Glutamatergic neuron (in vitro differentiated cells): Measurements from ENCODE around the gene AMER2. TPM values are rescaled to one million over a fixed set of nuclear protein-coding genes. Genes with fewer than 3 reads are reported as not detected.

Experiments used
- DNase-seq: peaks from one replicate; pipeline ENCODE4 v3.0.0; 2022
- H3K27ac Mint-ChIP-seq: one replicate; pipeline ENCODE4 v1.8.0; 2020; ENCODE audit warnings: mild to moderate bottlenecking, mixed read lengths, inconsistent platforms; ENCODE audit not compliant: unreplicated experiment
- H3K27me3 Mint-ChIP-seq: one replicate; pipeline ENCODE4 v1.8.0; 2020; ENCODE audit warnings: mild to moderate bottlenecking, moderate library complexity, mixed read lengths, inconsistent platforms; ENCODE audit not compliant: unreplicated experiment
- H3K36me3 Mint-ChIP-seq: one replicate; pipeline ENCODE4 v1.8.0; 2020; ENCODE audit warnings: mild to moderate bottlenecking, mixed read lengths, inconsistent platforms; ENCODE audit not compliant: unreplicated experiment
- H3K4me1 Mint-ChIP-seq: one replicate; pipeline ENCODE4 v1.8.0; 2020; ENCODE audit warnings: mild to moderate bottlenecking, low read depth, mixed read lengths, inconsistent platforms; ENCODE audit not compliant: unreplicated experiment
- H3K4me3 Mint-ChIP-seq: one replicate; pipeline ENCODE4 v1.8.0; 2020; ENCODE audit warnings: mild to moderate bottlenecking, mixed read lengths, inconsistent platforms; ENCODE audit not compliant: unreplicated experiment
- H3K9me3 Mint-ChIP-seq: one replicate; pipeline ENCODE4 v1.8.0; 2020; ENCODE audit warnings: mild to moderate bottlenecking, moderate library complexity, mixed read lengths, inconsistent platforms; ENCODE audit not compliant: unreplicated experiment
- total RNA-seq: library from RNA; stranded (reverse); fragmentation: NEBNext Ultra II Directional; extraction: Animal tissue kit (Norgen Biotek cat#: 25700); gene quantifications from one replicate; pipeline ENCODE4 v1.2.1, GENCODE V29; 2021; ENCODE audit not compliant: unreplicated experiment
- TF ChIP-seq, protein P1 (sequence below): fragments of 200-600 bp; sonication (generic); IDR thresholded peaks from one replicate; pipeline ENCODE4 v1.5.0; 2021; ENCODE audit not compliant: partially characterized antibody, unreplicated experiment

The AMER2 gene
- total RNA-seq, 1 donor from 2014 or later: 1.5 TPM

GRCh38 chr13:25149711-25150110, 22.4 kb downstream of the AMER2 start:
- Mint-ChIP-seq H3K4me1 (no peaks in the 10 kb centered on the region), H3K4me3 (no peak overlapping the region), H3K9me3 (no peaks in the 10 kb centered on the region), H3K36me3 (peaks cover 5% of the 10 kb centered on the region), H3K27ac (no peak overlapping the region), H3K27me3 (no peaks in the 10 kb centered on the region)
- DNase-seq: no peak
- TF ChIP-seq, protein P1, sequence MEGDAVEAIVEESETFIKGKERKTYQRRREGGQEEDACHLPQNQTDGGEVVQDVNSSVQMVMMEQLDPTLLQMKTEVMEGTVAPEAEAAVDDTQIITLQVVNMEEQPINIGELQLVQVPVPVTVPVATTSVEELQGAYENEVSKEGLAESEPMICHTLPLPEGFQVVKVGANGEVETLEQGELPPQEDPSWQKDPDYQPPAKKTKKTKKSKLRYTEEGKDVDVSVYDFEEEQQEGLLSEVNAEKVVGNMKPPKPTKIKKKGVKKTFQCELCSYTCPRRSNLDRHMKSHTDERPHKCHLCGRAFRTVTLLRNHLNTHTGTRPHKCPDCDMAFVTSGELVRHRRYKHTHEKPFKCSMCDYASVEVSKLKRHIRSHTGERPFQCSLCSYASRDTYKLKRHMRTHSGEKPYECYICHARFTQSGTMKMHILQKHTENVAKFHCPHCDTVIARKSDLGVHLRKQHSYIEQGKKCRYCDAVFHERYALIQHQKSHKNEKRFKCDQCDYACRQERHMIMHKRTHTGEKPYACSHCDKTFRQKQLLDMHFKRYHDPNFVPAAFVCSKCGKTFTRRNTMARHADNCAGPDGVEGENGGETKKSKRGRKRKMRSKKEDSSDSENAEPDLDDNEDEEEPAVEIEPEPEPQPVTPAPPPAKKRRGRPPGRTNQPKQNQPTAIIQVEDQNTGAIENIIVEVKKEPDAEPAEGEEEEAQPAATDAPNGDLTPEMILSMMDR: no peak

GRCh38 chr13:25148402-25148771, 23.7 kb downstream of the AMER2 start:
- TF ChIP-seq, protein P1: no peak
- Mint-ChIP-seq H3K36me3 (peaks cover 5% of the 10 kb centered on the region), H3K27me3 (no peaks in the 10 kb centered on the region), H3K9me3 (no peaks in the 10 kb centered on the region), H3K27ac (no peak overlapping the region), H3K4me3 (no peak overlapping the region), H3K4me1 (no peaks in the 10 kb centered on the region)
- no peak for DNase-seq

DNA sequence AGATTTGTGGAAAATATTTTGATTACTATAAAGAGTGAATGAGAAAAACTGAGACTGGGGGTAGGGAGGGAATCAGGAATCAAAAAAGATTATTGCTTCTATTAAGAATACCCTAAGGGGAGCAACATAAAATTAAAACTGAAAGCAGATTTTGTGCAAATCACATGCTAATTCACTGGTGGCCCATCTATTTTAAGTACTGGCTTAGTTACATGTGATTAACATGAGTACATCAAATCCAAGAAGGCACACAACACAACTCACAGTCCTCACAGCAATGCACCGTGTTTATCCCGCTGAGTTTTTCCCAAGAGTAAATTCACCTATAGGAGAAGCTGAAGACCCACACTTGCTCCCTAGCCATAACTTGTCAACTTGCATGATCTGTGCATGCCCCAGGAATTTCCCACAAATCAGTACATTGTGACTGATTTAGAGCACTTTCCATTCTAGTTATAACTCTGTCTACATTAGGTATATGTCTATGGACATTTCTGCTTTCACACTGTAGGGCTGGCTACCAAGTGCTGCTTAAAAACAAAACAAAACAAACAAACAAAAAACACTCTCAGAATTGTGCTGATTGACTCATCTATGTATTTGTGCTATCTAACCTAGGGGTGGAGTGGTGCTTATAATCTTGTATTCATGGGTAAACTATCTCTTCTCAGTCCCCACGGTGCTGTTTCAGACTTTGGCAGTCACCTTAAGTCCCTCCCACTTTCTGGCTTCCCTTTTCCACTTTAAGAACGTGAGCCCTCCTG, 24.3 kb downstream of the AMER2 start:
- TF ChIP-seq, protein P1: no peak
- Mint-ChIP-seq H3K27me3 (no peaks in the 10 kb centered on the region), H3K27ac (no peak overlapping the region), H3K4me3 (no peak overlapping the region), H3K9me3 (no peaks in the 10 kb centered on the region), H3K36me3 (peaks cover 5% of the 10 kb centered on the region), H3K4me1 (no peaks in the 10 kb centered on the region)
- DNase-seq: no peak

DNA sequence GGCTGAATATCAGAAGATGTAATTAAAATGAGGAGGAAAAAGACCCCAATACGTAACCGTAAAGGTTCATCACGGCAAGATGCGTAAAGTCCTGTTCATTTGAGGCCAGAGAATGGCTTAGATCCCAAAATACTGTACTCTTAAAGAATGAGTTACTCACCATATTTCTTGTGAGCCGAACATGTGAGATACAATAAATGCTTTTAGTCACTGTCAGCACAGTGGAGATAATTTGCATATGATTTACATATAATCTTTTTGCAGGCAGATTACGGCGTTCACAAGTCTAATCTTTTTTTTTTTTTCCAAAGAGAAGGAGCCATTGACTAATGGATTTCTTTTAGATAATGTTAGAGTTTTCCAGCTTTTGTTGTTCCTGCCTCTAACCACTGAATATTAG, 28.4 kb downstream of the AMER2 start:
- no peaks in the 10 kb centered on the region for H3K4me1 Mint-ChIP-seq
- no peak overlapping the region for H3K27ac Mint-ChIP-seq
- H3K27me3 Mint-ChIP-seq: peaks cover 2% of the 10 kb centered on the region
- H3K9me3 Mint-ChIP-seq: peaks cover 2% of the 10 kb centered on the region
- TF ChIP-seq, protein P1: no peak
- H3K36me3 Mint-ChIP-seq: peaks cover 5% of the 10 kb centered on the region
- DNase-seq: no peak
- H3K4me3 Mint-ChIP-seq: no peak overlapping the region

DNA sequence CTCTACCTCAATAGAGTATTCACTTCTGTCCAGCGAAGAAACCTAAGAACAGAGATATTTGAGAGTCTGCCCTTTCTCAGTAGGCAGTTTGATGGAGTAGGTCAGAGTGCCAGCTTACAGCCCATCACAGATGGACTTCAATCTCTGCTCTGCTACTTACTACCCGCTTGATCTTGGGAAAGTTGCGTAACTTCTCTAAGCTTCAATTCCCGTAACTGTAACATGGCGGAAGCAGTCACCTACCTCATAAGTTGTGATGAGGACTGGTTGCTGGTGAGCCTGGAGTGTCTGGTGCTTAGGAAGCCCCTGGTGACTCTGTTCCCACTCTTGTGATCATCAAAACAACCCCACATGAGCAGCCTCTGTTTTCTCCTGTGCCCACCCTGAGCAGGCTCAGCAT, 31.0 kb downstream of the AMER2 start:
- no peak overlapping the region for H3K27ac Mint-ChIP-seq
- no peak overlapping the region for H3K4me3 Mint-ChIP-seq
- peaks cover 5% of the 10 kb centered on the region for H3K36me3 Mint-ChIP-seq
- peaks cover 4% of the 10 kb centered on the region for H3K4me1 Mint-ChIP-seq
- H3K9me3 Mint-ChIP-seq: peaks cover 2% of the 10 kb centered on the region
- TF ChIP-seq, protein P1: no peak
- no peak for DNase-seq
- peaks cover 2% of the 10 kb centered on the region for H3K27me3 Mint-ChIP-seq
